Neuron (in vitro differentiated cells): ENCODE results near the gene DCTN3.

ENCODE experiments used
- H2AFZ ChIP-seq: one replicate; pipeline ENCODE4 v1.6.1; 2013; ENCODE audit warnings: low read depth, mild to moderate bottlenecking, inconsistent platforms, low read length, moderate library complexity
- H3K27me3 ChIP-seq: one replicate; pipeline ENCODE4 v1.6.1; 2013; ENCODE audit warnings: low read length; ENCODE audit not compliant: insufficient read depth
- H3K36me3 ChIP-seq: one replicate; pipeline ENCODE4 v1.6.1; 2013; ENCODE audit warnings: low read length; ENCODE audit not compliant: insufficient read depth
- H3K4me1 ChIP-seq: one replicate; pipeline ENCODE4 v1.6.1; 2013; ENCODE audit warnings: low read length; ENCODE audit not compliant: insufficient read depth
- H3K4me3 ChIP-seq: 2 replicates; pipeline ENCODE4 v1.5.1; 2013; ENCODE audit warnings: mild to moderate bottlenecking, low read length, moderate library complexity
- H3K9me3 ChIP-seq: one replicate; pipeline ENCODE4 v1.6.1; 2013; ENCODE audit warnings: low read length

Gene DCTN3

DNA sequence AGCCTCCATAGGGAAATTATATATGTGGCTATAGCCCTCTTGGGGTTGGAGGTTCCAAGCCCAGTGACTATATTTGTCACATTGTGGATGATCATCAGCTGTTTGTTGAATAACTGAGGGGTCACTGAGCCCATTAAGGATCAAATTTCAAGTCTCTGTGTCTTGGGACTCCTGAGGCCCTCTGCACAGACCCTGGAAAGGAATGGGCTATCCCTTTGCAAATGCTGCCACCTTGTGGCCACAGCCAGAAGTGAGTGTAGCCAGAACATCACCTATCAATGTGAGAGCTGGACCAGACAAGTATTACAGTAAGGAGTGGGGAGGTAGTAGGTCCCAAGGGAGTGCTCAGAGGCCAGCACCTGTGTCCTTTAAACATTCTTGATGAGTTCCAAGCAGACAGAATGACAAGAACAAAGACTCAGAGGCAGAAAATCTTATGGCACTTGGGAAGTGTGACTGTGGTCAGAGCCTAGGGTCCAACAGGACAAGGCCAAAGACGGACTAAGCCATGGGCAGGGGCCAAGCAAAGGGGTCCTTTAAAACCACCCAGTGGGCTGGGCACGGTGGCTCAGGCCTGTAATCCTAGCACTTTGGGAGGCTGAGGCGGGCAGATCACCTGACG, 16.6 kb downstream of the DCTN3 start:
- H3K36me3 ChIP-seq = no peaks in the 10 kb centered on the region
- H3K4me3 ChIP-seq = no peak overlapping the region
- peaks cover 23% of the 10 kb centered on the region for H3K4me1 ChIP-seq
- peaks cover 6% of the 10 kb centered on the region for H3K27me3 ChIP-seq
- no peaks in the 10 kb centered on the region for H3K9me3 ChIP-seq
- no peak overlapping the region for H2AFZ ChIP-seq

DNA sequence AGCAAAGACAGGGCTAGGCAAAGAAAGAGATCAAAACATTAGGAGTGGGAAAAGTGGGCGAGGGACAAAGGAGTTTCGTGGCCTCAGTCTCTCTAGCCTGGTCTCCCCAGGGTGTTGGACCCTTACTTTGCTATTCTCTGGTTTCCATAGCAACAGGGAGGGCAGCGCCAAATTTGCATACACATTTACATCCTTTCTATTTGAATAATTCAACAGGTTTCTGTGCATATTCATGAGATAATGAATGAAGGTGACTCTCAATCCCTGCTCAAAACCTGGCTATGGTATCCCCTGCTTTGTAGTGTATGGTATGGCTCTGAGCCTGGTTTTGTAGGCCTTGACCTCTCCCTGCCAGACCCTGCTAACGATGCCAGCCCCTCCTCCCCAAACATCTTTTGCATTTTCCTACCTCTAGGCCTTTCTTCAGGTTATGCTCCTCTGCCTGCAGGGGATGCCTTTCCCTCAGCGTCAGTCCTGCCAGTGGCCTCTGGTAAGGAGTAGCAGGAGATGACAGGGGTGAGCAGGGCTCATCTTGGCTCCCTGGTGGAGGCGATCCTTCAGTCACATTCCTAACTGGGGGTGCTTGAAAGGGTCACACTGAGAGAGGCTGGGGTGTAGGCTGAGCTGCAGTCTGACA, 18.2 kb downstream of the DCTN3 start:
- Histone ChIP-seq H3K4me3 (no peak overlapping the region), H3K4me1 (peaks cover 23% of the 10 kb centered on the region), H3K27me3 (peaks cover 6% of the 10 kb centered on the region), H3K9me3 (no peaks in the 10 kb centered on the region), H3K36me3 (no peaks in the 10 kb centered on the region), H2AFZ (no peak overlapping the region)

DNA sequence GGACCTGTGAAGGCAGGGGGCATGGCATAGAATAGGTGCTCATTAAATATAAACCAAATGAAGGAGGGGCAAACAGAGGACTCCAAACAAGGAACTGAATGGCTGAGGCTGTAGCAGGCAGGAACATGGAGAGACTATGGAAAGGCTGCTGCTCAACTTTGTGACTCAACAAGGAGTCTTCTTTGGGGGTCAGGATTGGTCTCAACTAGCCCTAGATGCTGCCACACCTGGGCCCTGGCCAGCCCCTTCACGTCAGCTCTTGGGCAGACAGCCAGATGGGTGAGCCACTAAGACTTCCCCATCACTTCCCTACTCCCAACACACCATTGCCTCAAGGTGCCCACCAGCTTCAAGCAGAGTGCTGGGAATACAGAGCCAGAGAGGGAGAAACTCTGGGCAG, 19.4 kb downstream of the DCTN3 start:
- H3K36me3 ChIP-seq = no peaks in the 10 kb centered on the region
- H3K4me3 ChIP-seq = no peak overlapping the region
- peaks cover 23% of the 10 kb centered on the region for H3K4me1 ChIP-seq
- H2AFZ ChIP-seq = no peak overlapping the region
- peaks cover 10% of the 10 kb centered on the region for H3K27me3 ChIP-seq
- H3K9me3 ChIP-seq = no peaks in the 10 kb centered on the region

DNA sequence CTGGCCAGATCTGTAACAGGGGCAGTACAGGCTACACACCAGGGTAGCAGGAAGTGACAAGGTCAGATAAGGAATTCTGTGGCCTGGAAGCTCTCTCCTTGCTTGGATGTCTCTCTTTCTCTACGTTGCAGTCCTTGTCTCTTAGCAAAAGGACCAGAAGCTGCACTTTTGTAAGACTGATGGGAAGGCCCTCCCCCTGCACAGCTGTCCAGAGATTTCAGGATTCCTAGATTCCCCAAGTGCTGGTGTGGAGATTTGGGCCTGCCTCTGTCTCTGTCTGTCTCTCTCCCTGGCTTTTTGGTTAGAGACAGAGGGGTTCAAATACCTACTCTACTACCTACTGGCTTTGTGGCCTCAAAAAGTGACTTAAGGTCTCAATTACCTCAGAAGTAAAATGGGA, 20.7 kb downstream of the DCTN3 start:
- H2AFZ ChIP-seq = no peak overlapping the region
- H3K36me3 ChIP-seq = no peaks in the 10 kb centered on the region
- H3K27me3 ChIP-seq = peaks cover 4% of the 10 kb centered on the region
- H3K4me3 ChIP-seq = no peak overlapping the region
- H3K9me3 ChIP-seq = no peaks in the 10 kb centered on the region
- peaks cover 23% of the 10 kb centered on the region for H3K4me1 ChIP-seq

DNA sequence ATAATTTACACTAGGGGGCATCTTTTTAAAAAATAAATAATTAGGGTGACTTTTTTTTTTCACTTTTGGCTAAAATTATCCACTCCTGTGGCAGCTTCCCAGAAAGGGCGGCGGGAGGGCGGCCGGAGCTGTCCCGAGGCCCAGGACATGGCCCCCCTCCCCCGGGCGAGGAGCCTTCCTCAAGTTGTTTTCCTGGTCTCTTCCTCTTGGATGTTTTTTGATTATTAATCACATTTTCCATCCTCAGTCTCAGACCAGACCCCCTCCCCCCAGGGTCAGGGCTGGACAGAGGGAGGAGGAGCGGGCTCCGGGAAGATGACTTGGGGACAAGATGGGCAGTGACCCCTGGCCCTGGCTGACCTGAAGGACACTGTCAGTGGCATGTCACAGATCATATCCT, 26.1 kb downstream of the DCTN3 start:
- H3K9me3 ChIP-seq = no peaks in the 10 kb centered on the region
- peaks cover 32% of the 10 kb centered on the region for H3K4me1 ChIP-seq
- peaks cover 13% of the 10 kb centered on the region for H3K27me3 ChIP-seq
- no peak overlapping the region for H3K4me3 ChIP-seq
- no peaks in the 10 kb centered on the region for H3K36me3 ChIP-seq
- no peak overlapping the region for H2AFZ ChIP-seq

DNA sequence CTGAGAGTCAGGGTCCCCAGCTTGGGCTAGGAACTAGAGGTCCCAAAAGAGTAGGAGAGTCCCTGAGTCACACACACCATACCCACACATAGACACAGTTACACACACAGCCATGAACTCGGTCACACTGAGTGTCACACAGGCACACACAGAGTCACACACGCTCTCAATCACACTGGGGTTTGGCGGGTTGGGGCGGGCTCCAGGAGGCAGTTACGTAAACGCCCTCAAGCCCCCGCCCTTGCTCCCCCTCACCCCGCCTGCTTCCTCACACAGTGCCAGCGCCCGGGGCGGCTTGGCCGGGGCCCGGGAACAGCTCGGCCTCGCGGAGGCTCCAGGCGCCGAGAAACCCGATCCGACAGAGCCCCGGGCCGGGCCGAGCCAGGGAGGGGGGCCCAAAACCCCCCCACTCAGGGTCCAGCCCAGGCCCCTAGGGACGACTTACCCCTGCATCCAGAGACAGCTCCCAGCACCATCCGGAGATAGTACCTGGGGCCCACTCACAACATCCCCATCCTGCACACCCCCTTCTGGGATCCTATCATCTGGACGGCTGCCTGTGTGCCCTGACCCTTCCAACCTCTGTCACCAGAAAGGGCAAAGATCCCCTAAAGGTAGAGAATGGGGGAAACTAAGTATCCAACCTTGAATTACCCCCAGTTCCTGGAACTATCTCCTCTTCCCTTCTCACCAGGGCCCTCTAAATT, 27.2 kb downstream of the DCTN3 start:
- Histone ChIP-seq H3K36me3 (no peaks in the 10 kb centered on the region), H3K27me3 (peaks cover 13% of the 10 kb centered on the region)

DNA sequence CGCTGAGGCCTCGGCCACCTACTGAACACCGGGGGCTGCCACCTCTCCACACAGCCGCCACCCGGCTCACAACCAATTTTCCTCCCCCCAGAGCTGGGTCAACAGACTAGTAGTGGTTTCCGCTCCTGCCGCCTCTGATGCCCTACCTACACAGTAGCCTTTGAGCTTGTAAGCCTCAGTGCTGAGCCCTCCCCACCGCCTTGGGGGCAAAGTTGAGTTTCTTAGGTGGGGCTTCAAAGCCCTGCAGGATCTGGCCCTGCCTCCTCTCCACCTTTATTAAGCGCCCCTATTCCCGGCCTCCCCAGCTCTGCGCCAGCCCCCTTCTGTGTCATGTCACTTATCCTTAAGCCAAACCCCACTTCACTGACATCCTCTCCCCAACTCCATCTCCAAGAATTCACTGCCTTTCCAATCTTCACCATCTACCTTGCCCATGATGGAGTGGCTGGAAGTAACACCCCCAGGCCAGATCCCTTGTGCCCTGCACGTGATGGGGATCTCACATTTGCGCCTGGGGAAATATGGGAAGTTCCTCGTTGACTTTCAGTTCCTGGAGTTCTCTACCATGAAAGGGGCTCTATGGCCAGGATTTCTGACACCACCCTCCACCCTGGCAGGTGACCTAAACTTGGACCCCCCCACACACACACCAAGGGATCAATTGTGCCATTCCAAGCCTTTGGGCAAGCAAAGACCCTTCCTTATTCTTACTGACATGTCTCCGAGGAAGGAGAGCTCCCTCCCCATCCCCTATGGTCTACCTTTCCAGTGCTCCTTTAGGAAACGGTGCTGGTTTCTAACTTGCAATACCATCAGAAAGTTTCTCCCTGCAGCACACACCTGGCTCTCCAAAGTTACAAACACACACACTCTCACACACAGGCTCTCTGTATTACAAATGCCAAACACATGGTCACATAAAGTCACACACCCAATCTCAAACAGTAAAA, 28.1 kb downstream of the DCTN3 start:
- Histone ChIP-seq H3K27me3 (peaks cover 13% of the 10 kb centered on the region), H3K4me1 (peaks cover 44% of the 10 kb centered on the region), H2AFZ (no peak overlapping the region), H3K4me3 (no peak overlapping the region), H3K36me3 (peaks cover 1% of the 10 kb centered on the region), H3K9me3 (no peaks in the 10 kb centered on the region)

More for the DNA sequence above, 27.2 kb downstream of the DCTN3 start:
- peaks cover 36% of the 10 kb centered on the region for H3K4me1 ChIP-seq
- no peak overlapping the region for H2AFZ ChIP-seq
- H3K9me3 ChIP-seq = no peaks in the 10 kb centered on the region
- H3K4me3 ChIP-seq = peak overlapping the region; percentile 14

DNA sequence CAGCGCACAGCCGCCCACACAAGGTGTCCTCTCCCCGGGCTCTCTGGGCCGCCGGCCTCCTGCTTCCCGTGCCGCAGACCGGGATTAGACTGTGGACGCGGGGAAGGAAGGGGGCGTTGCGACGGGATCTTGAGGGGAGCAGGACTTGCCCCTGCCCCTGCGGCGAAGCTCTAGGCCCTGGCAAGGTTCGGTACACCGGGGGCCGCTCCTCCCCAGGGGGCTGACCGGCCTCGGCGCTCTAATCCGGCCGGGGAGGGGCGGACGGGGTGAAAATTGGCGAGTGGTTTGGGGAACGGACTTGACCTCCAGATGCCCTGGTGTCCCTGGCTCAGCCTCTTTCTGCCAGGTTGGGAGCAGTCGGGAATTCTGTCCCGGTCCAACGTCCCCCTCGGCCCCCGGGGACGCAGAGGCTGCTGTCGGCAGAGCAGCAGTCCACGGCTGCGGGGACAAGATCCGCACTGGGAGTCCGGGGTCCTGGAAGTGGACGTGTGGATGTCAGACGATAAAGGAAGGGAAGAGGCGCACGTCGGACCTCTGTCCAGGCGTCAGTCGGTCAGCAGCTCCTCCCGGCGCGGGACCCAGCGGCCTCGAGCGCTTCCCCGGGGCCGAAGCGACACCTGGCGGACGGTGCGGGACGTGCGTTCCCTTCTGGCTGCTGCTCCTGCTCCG, 28.9 kb downstream of the DCTN3 start:
- Histone ChIP-seq H3K9me3 (no peaks in the 10 kb centered on the region), H3K4me3 (no peak overlapping the region), H3K27me3 (peaks cover 9% of the 10 kb centered on the region), H3K36me3 (peaks cover 4% of the 10 kb centered on the region), H2AFZ (no peak overlapping the region), H3K4me1 (peaks cover 51% of the 10 kb centered on the region)

DNA sequence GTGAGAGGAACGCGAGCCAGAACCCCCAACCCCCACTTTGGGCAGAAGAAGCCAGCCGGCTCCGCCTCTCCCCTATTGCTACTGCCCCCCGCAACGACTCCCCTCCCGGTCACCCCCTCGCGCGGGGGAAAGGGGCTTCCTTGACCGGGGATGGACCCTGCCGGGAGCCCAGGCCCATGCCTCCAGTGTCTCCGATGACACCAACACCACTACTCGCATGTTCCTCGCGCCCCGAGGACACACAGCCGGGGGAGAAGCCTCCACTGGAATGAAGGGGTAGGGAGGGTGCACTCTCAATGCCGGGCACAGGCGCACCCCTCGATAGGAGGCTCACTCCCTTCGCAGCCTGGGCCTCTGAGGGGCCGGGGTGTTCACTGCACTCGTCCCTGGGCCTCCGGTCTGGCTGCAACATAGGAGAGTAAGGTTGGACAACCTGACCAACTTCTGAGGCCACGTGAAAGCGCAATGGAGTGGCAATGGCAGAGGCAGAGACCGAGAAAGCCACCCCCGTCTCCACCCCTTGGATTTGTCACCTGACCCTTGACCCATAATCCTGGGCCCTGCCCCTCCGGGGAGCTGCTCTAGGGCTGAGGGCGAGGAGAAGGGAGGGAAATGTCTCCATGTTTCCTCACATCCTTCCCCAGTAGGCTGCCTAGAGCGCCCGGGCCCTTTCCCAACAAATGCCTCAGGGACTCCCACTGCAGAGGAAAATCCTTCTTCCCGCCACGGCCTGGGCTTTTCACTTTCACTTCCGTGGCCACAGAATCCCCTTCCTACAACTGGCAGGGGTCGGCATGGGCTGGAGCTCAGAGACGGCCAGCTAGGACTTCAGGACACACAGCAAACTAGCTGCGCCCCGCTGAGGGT, 29.7 kb downstream of the DCTN3 start:
- Histone ChIP-seq H3K27me3 (peaks cover 9% of the 10 kb centered on the region), H3K9me3 (no peaks in the 10 kb centered on the region), H3K36me3 (peaks cover 4% of the 10 kb centered on the region), H3K4me1 (peaks cover 59% of the 10 kb centered on the region), H2AFZ (peak overlapping the region; percentile 71), H3K4me3 (peak overlapping the region; percentile 61)

DNA sequence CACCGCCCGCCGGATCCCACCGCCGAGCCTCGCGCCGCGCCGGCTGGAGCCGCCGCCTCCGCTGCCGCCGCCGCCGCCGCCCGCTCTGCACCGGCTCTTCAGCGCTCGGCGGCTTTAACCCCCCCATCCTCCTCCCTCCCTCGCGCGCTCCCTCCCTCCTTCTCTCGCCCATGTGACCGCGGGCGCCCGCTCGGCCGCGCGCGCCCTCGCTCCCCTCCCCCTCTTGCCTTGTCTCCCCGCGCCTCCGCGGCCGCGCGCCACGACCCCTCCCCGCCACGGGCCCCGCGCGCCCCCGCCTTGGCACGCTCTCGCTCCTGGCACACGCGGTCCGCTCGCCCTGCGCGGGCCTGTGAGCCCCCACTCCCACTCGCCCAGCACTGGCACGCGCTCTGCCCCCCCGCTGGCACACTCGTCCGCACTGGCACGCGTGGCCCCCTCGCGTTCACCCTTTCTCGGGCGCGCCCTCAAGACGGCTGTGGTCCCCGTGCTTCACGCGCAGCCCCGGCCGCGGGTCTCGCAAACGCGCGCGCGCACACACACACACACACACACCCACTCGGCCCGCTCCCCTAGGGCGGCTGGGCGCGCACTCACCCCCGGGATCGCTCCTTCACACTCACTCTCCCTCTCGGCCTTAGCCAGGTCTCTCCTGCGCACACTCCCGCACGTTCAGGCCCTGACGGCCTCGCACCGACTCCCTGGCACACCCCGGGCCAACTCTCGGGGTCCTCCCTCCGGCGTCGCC, 30.5 kb downstream of the DCTN3 start, which contains the start of gene CNTFR:
TSS of gene CNTFR (minus strand) at position 89 of the 745 bp plus-strand sequence. CDS start 20,743 bp downstream, outside the sequence.
- peak within 1 kb of the TSS; percentile 71 for H2AFZ ChIP-seq
- H3K4me3 ChIP-seq = peak within 1 kb of the TSS; percentile 61
- H3K27me3 ChIP-seq = peaks cover 9% of the 10 kb centered on the region
- H3K36me3 ChIP-seq = peaks cover 4% of the 10 kb centered on the region
- H3K4me1 ChIP-seq = peaks cover 63% of the 10 kb centered on the region
- no peaks in the 10 kb centered on the region for H3K9me3 ChIP-seq
